ENCODE measurements around the gene PALLD.

- TF ChIP-seq POLR2A (IDR thresholded peaks at IDR 0.05; ENCODE audit: low read depth) = no peak
- no peak for TF ChIP-seq CTCF (IDR thresholded peaks at IDR 0.05)
- no peak for TF ChIP-seq EP300 (IDR thresholded peaks at IDR 0.05)
- no peak for TF ChIP-seq POLR2AphosphoS5 (IDR thresholded peaks at IDR 0.05)
These were observed 108.6 kb downstream of the PALLD start for GRCh38 chr4:168605411-168605810.
